Loucy (cell line): ENCODE data around the gene C11orf87.

ENCODE experiments used
- H2AFZ ChIP-seq: fragments of 200-600 bp; sonication (generic); 2 replicates; pipeline ENCODE4 v1.6.0; 2016; ENCODE audit warnings: antibody characterized with exemption, mild to moderate bottlenecking, low read length, moderate library complexity
- H3F3A ChIP-seq: fragments of 200-600 bp; 2 replicates; pipeline ENCODE4 v1.6.0; 2016; ENCODE audit warnings: antibody characterized with exemption, low read depth, mild to moderate bottlenecking
- H3K27me3 ChIP-seq: fragments of 200-600 bp; sonication (generic); 2 replicates; pipeline ENCODE4 v1.6.1; 2014; ENCODE audit warnings: low read length, mild to moderate bottlenecking; ENCODE audit not compliant: insufficient read depth, poor library complexity, severe bottlenecking
- H3K36me3 ChIP-seq: fragments of 200-600 bp; sonication (generic); 2 replicates; pipeline ENCODE4 v1.6.1; 2016; ENCODE audit warnings: low read length; ENCODE audit not compliant: insufficient read depth
- H3K4me1 ChIP-seq: fragments of 200-600 bp; sonication (generic); 2 replicates; pipeline ENCODE4 v1.5.1; 2014; ENCODE audit warnings: low read length, mild to moderate bottlenecking; ENCODE audit not compliant: insufficient read depth, poor library complexity, severe bottlenecking
- H3K4me2 ChIP-seq: fragments of 200-600 bp; sonication (generic); 2 replicates; pipeline ENCODE4 v1.6.0; 2014; ENCODE audit warnings: antibody characterized with exemption, low read length, low read depth, mild to moderate bottlenecking; ENCODE audit not compliant: poor library complexity, severe bottlenecking
- H3K4me3 ChIP-seq: fragments of 200-600 bp; sonication (generic); 2 replicates; pipeline ENCODE4 v1.5.1; 2014; ENCODE audit warnings: low read length, mild to moderate bottlenecking, mixed read lengths; ENCODE audit not compliant: poor library complexity, severe bottlenecking
- H3K79me2 ChIP-seq: fragments of 200-600 bp; sonication (generic); 2 replicates; pipeline ENCODE4 v1.6.1; 2014; ENCODE audit warnings: low read length; ENCODE audit not compliant: insufficient read depth
- H3K9ac ChIP-seq: fragments of 200-600 bp; sonication (generic); 2 replicates; pipeline ENCODE4 v1.6.0; 2014; ENCODE audit warnings: mild to moderate bottlenecking, low read depth, low read length, moderate library complexity; ENCODE audit not compliant: poor library complexity, severe bottlenecking
- H3K9me2 ChIP-seq: fragments of 200-600 bp; sonication (generic); replicated peaks from 2 replicates; pipeline ENCODE4 v1.6.1; 2016; ENCODE audit warnings: low read depth, low read length, mixed read lengths
- H3K9me3 ChIP-seq: fragments of 200-600 bp; sonication (generic); 2 replicates; pipeline ENCODE4 v1.6.1; 2014; ENCODE audit warnings: mild to moderate bottlenecking, antibody characterized with exemption, low read length, low read depth; ENCODE audit not compliant: insufficient read depth
- H4K20me1 ChIP-seq: fragments of 200-600 bp; sonication (generic); 2 replicates; pipeline ENCODE4 v1.6.0; 2014; ENCODE audit warnings: antibody characterized with exemption, low read length, mild to moderate bottlenecking; ENCODE audit not compliant: insufficient read depth, poor library complexity, severe bottlenecking
- CTCF ChIP-seq: fragments of 200-600 bp; sonication (generic); conservative IDR thresholded peaks from 2 replicates; pipeline ENCODE4 v1.5.1; 2014; ENCODE audit warnings: mild to moderate bottlenecking, antibody characterized with exemption, low read length
- EZH2phosphoT487 ChIP-seq: fragments of 200-600 bp; IDR thresholded peaks from 2 replicates; pipeline ENCODE4 v1.6.1; 2018; ENCODE audit warnings: antibody characterized with exemption, mild to moderate bottlenecking, moderate library complexity, borderline replicate concordance

The C11orf87 gene

GRCh38 chr11:109423466-109424190 is 1.6 kb downstream of the C11orf87 start:
- Histone ChIP-seq H2AFZ (no peak overlapping the region), H3K36me3 (no peaks in the 10 kb centered on the region), H3K27me3 (no peaks in the 10 kb centered on the region), H3K4me3 (no peak overlapping the region), H3K9me3 (no peaks in the 10 kb centered on the region), H3K79me2 (no peaks in the 10 kb centered on the region), H4K20me1 (no peaks in the 10 kb centered on the region), H3K9ac (no peak overlapping the region), H3K4me2 (no peak overlapping the region), H3K9me2 (no peaks in the 10 kb centered on the region), H3K4me1 (no peaks in the 10 kb centered on the region), H3F3A (no peaks in the 10 kb centered on the region)
- no peak for TF ChIP-seq EZH2phosphoT487

- H3F3A ChIP-seq = no peaks in the 10 kb centered on the region
- TF ChIP-seq CTCF (no peak), EZH2phosphoT487 (no peak)
- no peak overlapping the region for H3K4me3 ChIP-seq
- H2AFZ ChIP-seq = no peak overlapping the region
- H3K9ac ChIP-seq = no peak overlapping the region
- H3K9me2 ChIP-seq = no peaks in the 10 kb centered on the region
- H3K4me2 ChIP-seq = no peak overlapping the region
- no peaks in the 10 kb centered on the region for H3K4me1 ChIP-seq
- H3K9me3 ChIP-seq = no peaks in the 10 kb centered on the region
- H3K27me3 ChIP-seq = no peaks in the 10 kb centered on the region
- H3K79me2 ChIP-seq = no peaks in the 10 kb centered on the region
- no peaks in the 10 kb centered on the region for H3K36me3 ChIP-seq
- no peaks in the 10 kb centered on the region for H4K20me1 ChIP-seq
These were observed 2.9 kb downstream of the C11orf87 start for GRCh38 chr11:109424901-109425300.

GRCh38 chr11:109425554-109425953 is 3.6 kb downstream of the C11orf87 start:
- H3F3A ChIP-seq = no peaks in the 10 kb centered on the region
- H3K4me3 ChIP-seq = no peak overlapping the region
- no peaks in the 10 kb centered on the region for H3K9me3 ChIP-seq
- no peaks in the 10 kb centered on the region for H3K4me1 ChIP-seq
- H2AFZ ChIP-seq = no peak overlapping the region
- H3K27me3 ChIP-seq = no peaks in the 10 kb centered on the region
- no peak overlapping the region for H3K9ac ChIP-seq
- H4K20me1 ChIP-seq = no peaks in the 10 kb centered on the region
- TF ChIP-seq EZH2phosphoT487 (no peak), CTCF (no peak)
- H3K79me2 ChIP-seq = no peaks in the 10 kb centered on the region
- H3K36me3 ChIP-seq = no peaks in the 10 kb centered on the region
- H3K4me2 ChIP-seq = no peak overlapping the region
- H3K9me2 ChIP-seq = no peaks in the 10 kb centered on the region
